Measurements from ENCODE around the gene PEG3. TPM values are rescaled to one million over a fixed set of nuclear protein-coding genes. Genes with fewer than 3 reads are reported as not detected.

PEG3 gene
- total and polyA plus RNA-seq, 9 of the 15 experiments (the other 6 are each of a cell fraction or from before 2014, with no cell fraction given), result 0.04 to 0.40 TPM; not detected in 7

DNA sequence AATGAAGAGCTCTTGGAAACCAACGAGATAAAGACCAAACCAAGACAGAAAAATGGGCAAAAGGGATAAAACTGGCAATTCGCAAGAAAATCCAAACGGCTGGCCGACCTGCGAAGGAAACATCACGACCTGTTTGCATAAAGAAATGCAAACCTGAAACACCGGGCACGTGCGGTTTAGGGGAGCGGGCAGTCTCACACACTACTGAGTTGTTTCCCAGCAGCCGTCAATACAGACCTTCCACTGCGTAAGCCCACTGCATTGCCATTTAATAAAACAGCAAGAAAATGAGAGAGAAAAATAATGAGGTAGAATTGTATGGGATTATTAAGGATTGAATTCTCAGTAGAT, 642 bp upstream of the PEG3 start:
- no peak overlapping the region for H3K27ac ChIP-seq (ENCODE audit: extremely low read depth, low read depth, low read length)
- POLR2A ChIA-PET, result no interaction called here
- intact Hi-C loops (cut with micrococcal nuclease), result no loop called here

More for the DNA sequence above, 642 bp upstream of the PEG3 start:
- TF ChIP-seq SRSF3 (IDR thresholded peaks at IDR 0.05; ENCODE audit: insufficient read depth, low read length) (no peak), GATAD2B (IDR thresholded peaks at IDR 0.05; ENCODE audit: borderline replicate concordance) (no peak), RFX7 (CRISPR knock-in tag; IDR thresholded peaks at IDR 0.05) (no peak), ZNF699 (CRISPR knock-in tag; IDR thresholded peaks at IDR 0.05; ENCODE audit: insufficient replicate concordance) (no peak), ETS2 (tag; IDR thresholded peaks at IDR 0.05; ENCODE audit: borderline replicate concordance, poor library complexity, severe bottlenecking) (no peak), NUFIP1 (IDR thresholded peaks at IDR 0.05; ENCODE audit: partially characterized antibody) (no peak), RAD51 (IDR thresholded peaks at IDR 0.05; ENCODE audit: borderline replicate concordance, low read depth) (no peak), POLR2AphosphoS5 (IDR thresholded peaks at IDR 0.05; ENCODE audit: control insufficient read depth, insufficient read depth, low read depth, low read length) (no peak), RFX5 (IDR thresholded peaks at IDR 0.05; ENCODE audit: low read depth, low read length) (no peak), EP300 (IDR thresholded peaks at IDR 0.05; ENCODE audit: low read length) (no peak), ZNF445 (CRISPR knock-in tag; IDR thresholded peaks at IDR 0.05; ENCODE audit: low read depth) (no peak)
- TF ChIP-seq, protein P1, sequence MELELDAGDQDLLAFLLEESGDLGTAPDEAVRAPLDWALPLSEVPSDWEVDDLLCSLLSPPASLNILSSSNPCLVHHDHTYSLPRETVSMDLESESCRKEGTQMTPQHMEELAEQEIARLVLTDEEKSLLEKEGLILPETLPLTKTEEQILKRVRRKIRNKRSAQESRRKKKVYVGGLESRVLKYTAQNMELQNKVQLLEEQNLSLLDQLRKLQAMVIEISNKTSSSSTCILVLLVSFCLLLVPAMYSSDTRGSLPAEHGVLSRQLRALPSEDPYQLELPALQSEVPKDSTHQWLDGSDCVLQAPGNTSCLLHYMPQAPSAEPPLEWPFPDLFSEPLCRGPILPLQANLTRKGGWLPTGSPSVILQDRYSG (tag; conservative IDR thresholded peaks at IDR 0.05; ENCODE audit: low read depth), result no peak
- TF ChIP-seq, protein P2, sequence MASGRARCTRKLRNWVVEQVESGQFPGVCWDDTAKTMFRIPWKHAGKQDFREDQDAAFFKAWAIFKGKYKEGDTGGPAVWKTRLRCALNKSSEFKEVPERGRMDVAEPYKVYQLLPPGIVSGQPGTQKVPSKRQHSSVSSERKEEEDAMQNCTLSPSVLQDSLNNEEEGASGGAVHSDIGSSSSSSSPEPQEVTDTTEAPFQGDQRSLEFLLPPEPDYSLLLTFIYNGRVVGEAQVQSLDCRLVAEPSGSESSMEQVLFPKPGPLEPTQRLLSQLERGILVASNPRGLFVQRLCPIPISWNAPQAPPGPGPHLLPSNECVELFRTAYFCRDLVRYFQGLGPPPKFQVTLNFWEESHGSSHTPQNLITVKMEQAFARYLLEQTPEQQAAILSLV (tag; IDR thresholded peaks at IDR 0.05), result no peak
- TF ChIP-seq, protein P3, sequence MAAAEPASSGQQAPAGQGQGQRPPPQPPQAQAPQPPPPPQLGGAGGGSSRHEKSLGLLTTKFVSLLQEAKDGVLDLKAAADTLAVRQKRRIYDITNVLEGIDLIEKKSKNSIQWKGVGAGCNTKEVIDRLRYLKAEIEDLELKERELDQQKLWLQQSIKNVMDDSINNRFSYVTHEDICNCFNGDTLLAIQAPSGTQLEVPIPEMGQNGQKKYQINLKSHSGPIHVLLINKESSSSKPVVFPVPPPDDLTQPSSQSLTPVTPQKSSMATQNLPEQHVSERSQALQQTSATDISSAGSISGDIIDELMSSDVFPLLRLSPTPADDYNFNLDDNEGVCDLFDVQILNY (CRISPR knock-in tag; IDR thresholded peaks at IDR 0.05), result no peak
- TF ChIP-seq, protein P4, sequence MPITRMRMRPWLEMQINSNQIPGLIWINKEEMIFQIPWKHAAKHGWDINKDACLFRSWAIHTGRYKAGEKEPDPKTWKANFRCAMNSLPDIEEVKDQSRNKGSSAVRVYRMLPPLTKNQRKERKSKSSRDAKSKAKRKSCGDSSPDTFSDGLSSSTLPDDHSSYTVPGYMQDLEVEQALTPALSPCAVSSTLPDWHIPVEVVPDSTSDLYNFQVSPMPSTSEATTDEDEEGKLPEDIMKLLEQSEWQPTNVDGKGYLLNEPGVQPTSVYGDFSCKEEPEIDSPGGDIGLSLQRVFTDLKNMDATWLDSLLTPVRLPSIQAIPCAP (CRISPR knock-in tag; IDR thresholded peaks at IDR 0.05; ENCODE audit: borderline replicate concordance), result no peak
- TF ChIP-seq, protein P5, sequence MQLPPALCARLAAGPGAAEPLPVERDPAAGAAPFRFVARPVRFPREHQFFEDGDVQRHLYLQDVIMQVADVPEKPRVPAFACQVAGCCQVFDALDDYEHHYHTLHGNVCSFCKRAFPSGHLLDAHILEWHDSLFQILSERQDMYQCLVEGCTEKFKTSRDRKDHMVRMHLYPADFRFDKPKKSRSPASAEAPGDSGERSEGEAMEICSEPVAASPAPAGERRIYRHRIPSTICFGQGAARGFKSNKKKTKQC (CRISPR knock-in tag; IDR thresholded peaks at IDR 0.05), result no peak
- TF ChIP-seq, protein P6, sequence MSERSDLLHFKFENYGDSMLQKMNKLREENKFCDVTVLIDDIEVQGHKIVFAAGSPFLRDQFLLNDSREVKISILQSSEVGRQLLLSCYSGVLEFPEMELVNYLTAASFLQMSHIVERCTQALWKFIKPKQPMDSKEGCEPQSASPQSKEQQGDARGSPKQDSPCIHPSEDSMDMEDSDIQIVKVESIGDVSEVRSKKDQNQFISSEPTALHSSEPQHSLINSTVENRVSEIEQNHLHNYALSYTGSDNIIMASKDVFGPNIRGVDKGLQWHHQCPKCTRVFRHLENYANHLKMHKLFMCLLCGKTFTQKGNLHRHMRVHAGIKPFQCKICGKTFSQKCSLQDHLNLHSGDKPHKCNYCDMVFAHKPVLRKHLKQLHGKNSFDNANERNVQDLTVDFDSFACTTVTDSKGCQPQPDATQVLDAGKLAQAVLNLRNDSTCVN (CRISPR knock-in tag; IDR thresholded peaks at IDR 0.05), result no peak
- no peaks in the 10 kb centered on the region for H3K79me2 ChIP-seq (ENCODE audit: control insufficient read depth, insufficient read depth, low read length)
- no peaks in the 10 kb centered on the region for H3K4me1 ChIP-seq (replicated peaks in 1 of 2; ENCODE audit: control insufficient read depth in 2 of 2, insufficient read depth in 2 of 2, low read length in 2 of 2)
- in situ Hi-C loops (cut with MboI), result no loop called here
- no peak overlapping the region for H2AFZ ChIP-seq (ENCODE audit: low read depth, low read length)
- peaks cover 2% of the 10 kb centered on the region; the same call in 1 of the 2 replicates for H3K9me3 ChIP-seq (replicated peaks; ENCODE audit: control insufficient read depth, insufficient read depth, low read depth, low read length)
- CTCF ChIA-PET (ENCODE audit: low intra/inter-chr PET ratio), result no interaction called here
- no peak overlapping the region for H3K4me3 ChIP-seq
- no TSS peak for BruUV-seq (replicated peaks)
- 7% methylated on average over 12 of the region's 12 CpGs for WGBS (ENCODE audit: insufficient coverage, low coverage, missing lambda C conversion rate)
- H4K20me1 ChIP-seq (replicated peaks; ENCODE audit: control insufficient read depth, insufficient read depth, low read length), result no peaks in the 10 kb centered on the region
- no peak for DNase-seq (ENCODE audit: extremely low read depth in 1 of 4, low spot score in 3 of 4)
- FAIRE-seq, result no peak
- no peak for ATAC-seq
- no peak overlapping the region for H3K9ac ChIP-seq (ENCODE audit: insufficient read depth in 1 of 2, low read depth in 2 of 2, low read length in 2 of 2)
- no peaks in the 10 kb centered on the region for H3K9me1 ChIP-seq (ENCODE audit: control insufficient read depth, insufficient read depth, low read length)
- H3K4me2 ChIP-seq (ENCODE audit: insufficient read depth, low read length), result no peak overlapping the region
- no peaks in the 10 kb centered on the region for H3K36me3 ChIP-seq (ENCODE audit: control insufficient read depth, insufficient read depth, low read length)
- H3K27me3 ChIP-seq (ENCODE audit: control insufficient read depth in 2 of 2, insufficient read depth in 2 of 2, low read length in 2 of 2), result no peaks in the 10 kb centered on the region
